ENCODE data around the gene OR51B4.
"Not testable (repeated sequence)": the region's sequence is repeated elsewhere in the genome, so short reads cannot be mapped to it uniquely, and the experiment has no call there.

Gene OR51B4

GRCh38 chr11:5301846-5302245 lies at the start of gene OR51B4:
Gene OR51B4 (minus strand): TSS chr11:5301946. CDS start chr11:5301946, 0 bp downstream.
- DNase-seq = no peak

GRCh38 chr11:5351208-5351607 lies 49.5 kb upstream of the OR51B4 start, which contains the start of gene OR51B6:
Gene OR51B6 (plus strand): TSS chr11:5351508. CDS start chr11:5351508, 0 bp downstream.
- DNase-seq = no peak

GRCh38 chr11:5349550-5349949 lies 47.8 kb upstream of the OR51B4 start:
- no peak for DNase-seq

GRCh38 chr11:5348551-5349194 lies 46.9 kb upstream of the OR51B4 start:
- DNase-seq = no peak

- DNase-seq = no peak
Measured at GRCh38 chr11:5345831-5346230, 44.1 kb upstream of the OR51B4 start.

- DNase-seq = no peak
Measured at GRCh38 chr11:5343474-5344335, 42.0 kb upstream of the OR51B4 start, which contains the start of gene OR51B5. Gene OR51B5 (minus strand): TSS chr11:5343524. CDS start chr11:5343524, 0 bp downstream.

- no peak for DNase-seq
Measured at GRCh38 chr11:5339771-5340322, 38.1 kb upstream of the OR51B4 start.

- DNase-seq = not testable (repeated sequence)
Measured at GRCh38 chr11:5337253-5337652, 35.5 kb upstream of the OR51B4 start.

- DNase-seq = no peak
Measured at GRCh38 chr11:5336331-5336730, 34.6 kb upstream of the OR51B4 start.

GRCh38 chr11:5335170-5335569 lies 33.4 kb upstream of the OR51B4 start:
- no peak for DNase-seq

- no peak for DNase-seq
Measured at GRCh38 chr11:5324197-5324596, 22.5 kb upstream of the OR51B4 start, which contains the start of gene OR51B2. Gene OR51B2 (minus strand): TSS chr11:5324297. CDS start chr11:5324297, 0 bp downstream.

- DNase-seq = no peak
Measured at GRCh38 chr11:5317292-5317691, 15.5 kb upstream of the OR51B4 start.

GRCh38 chr11:5313326-5314023 lies 11.7 kb upstream of the OR51B4 start:
- not testable (repeated sequence) for DNase-seq

- DNase-seq = no peak
Measured at GRCh38 chr11:5310423-5310822, 8.7 kb upstream of the OR51B4 start.

GRCh38 chr11:5307256-5308019 lies 5.7 kb upstream of the OR51B4 start:
- no peak for DNase-seq

GRCh38 chr11:5304046-5304445 lies 2.3 kb upstream of the OR51B4 start:
- DNase-seq = no peak

- no peak for DNase-seq
Measured at GRCh38 chr11:5303626-5304025, 1.9 kb upstream of the OR51B4 start.

GRCh38 chr11:5300251-5300650 lies 1.5 kb downstream of the OR51B4 start:
- no peak for DNase-seq

GRCh38 chr11:5298451-5298850 lies 3.3 kb downstream of the OR51B4 start:
- no peak for DNase-seq

GRCh38 chr11:5297721-5298323 lies 3.9 kb downstream of the OR51B4 start:
- DNase-seq = no peak

GRCh38 chr11:5294342-5294995 lies 7.3 kb downstream of the OR51B4 start:
- DNase-seq = not testable (repeated sequence)

All from activated T-cell treated with anti-CD3 and anti-CD28 coated beads, Interleukin-2, amount 50 U/mL, for 48 hours (primary cell).